Hepatocyte (in vitro differentiated cells): ENCODE results near the gene MCM7.

Experiments used
- EZH2 ChIP-seq: fragments of 200-600 bp; sonication (generic); IDR thresholded peaks from 2 replicates; pipeline ENCODE4 v1.6.1; 2016; ENCODE audit warnings: antibody characterized with exemption, mild to moderate bottlenecking, borderline replicate concordance
- TF ChIP-seq, protein P1 (sequence below): fragments of 200-600 bp; sonication (generic); IDR thresholded peaks from 2 replicates; pipeline ENCODE4 v1.5.1; 2016; ENCODE audit warnings: antibody characterized with exemption, mild to moderate bottlenecking; ENCODE audit not compliant: poor library complexity

DNA sequence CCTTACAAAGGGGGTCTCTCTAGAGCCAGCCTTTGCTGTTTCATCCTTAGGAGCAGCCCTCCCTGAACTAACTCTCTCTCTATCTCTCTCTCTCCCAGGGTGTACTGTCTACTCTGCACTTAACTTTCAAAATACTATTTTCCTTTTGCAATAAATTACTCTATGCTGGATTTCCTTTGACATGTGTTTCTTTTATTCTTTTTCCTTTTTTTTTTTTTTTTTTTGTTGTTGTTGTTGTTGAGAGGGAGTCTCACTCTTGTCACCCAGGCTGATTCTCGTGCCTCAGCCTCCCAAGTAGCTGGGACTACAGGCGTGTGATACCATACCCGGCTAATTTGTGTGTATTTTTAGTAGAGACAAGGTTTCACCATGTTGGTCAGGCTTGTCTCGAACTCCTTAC, 18.2 kb downstream of the MCM7 start:
- no peak for TF ChIP-seq EZH2
- TF ChIP-seq, protein P1, sequence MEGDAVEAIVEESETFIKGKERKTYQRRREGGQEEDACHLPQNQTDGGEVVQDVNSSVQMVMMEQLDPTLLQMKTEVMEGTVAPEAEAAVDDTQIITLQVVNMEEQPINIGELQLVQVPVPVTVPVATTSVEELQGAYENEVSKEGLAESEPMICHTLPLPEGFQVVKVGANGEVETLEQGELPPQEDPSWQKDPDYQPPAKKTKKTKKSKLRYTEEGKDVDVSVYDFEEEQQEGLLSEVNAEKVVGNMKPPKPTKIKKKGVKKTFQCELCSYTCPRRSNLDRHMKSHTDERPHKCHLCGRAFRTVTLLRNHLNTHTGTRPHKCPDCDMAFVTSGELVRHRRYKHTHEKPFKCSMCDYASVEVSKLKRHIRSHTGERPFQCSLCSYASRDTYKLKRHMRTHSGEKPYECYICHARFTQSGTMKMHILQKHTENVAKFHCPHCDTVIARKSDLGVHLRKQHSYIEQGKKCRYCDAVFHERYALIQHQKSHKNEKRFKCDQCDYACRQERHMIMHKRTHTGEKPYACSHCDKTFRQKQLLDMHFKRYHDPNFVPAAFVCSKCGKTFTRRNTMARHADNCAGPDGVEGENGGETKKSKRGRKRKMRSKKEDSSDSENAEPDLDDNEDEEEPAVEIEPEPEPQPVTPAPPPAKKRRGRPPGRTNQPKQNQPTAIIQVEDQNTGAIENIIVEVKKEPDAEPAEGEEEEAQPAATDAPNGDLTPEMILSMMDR: no peak
